H1 (cell line): ENCODE measurements around the gene ASAP2. TPM values are rescaled to one million over a fixed set of nuclear protein-coding genes. Genes with fewer than 3 reads are reported as not detected.

ENCODE experiments used
- CTCF ChIA-PET: fragments of 300-600 bp; sonication (Branson Sonifier 250); formaldehyde crosslinking; loops from one replicate; lab custom pipeline; 2021; ENCODE audit not compliant: partially characterized antibody; lab: Charles Lee
- POLR2A ChIA-PET: fragments of 300-600 bp; sonication (Branson Sonifier 250); formaldehyde crosslinking; loops from one replicate; lab custom pipeline; 2021; ENCODE audit warnings: inconsistent platforms; ENCODE audit not compliant: partially characterized antibody; lab: Charles Lee
- DNase-seq, 2 experiments: peaks; one replicate each; pipeline versions ENCODE4 v3.0.0 to v3.0.0-alpha.2; 2010 to 2022; ENCODE audit warnings: low spot score in 2 of 2, low read depth in 1 of 2, mixed read lengths in 1 of 2
- FAIRE-seq: peaks from 2 replicates; lab custom pipeline; 2011; peaks lifted over from hg19 to GRCh38; lab: Jason Lieb, UNC
- H2AFZ ChIP-seq: 2 replicates; pipeline ENCODE4 v1.8.1; 2012; ENCODE audit warnings: low read length, inconsistent platforms
- H2AK5ac ChIP-seq: 2 replicates; pipeline ENCODE4 v1.6.1; 2013; ENCODE audit warnings: low read depth, low read length
- H2BK120ac ChIP-seq: replicated peaks from 2 replicates; pipeline ENCODE3; 2013; ENCODE audit warnings: low read depth, low read length, inconsistent platforms
- H2BK12ac ChIP-seq: 2 replicates; pipeline ENCODE4 v1.6.1; 2013; ENCODE audit warnings: low read depth, low read length
- H2BK15ac ChIP-seq: 2 replicates; pipeline ENCODE4 v1.6.1; 2013; ENCODE audit warnings: low read length
- H2BK20ac ChIP-seq: 2 replicates; pipeline ENCODE4 v1.6.1; 2013; ENCODE audit warnings: low read length
- H2BK5ac ChIP-seq: 2 replicates; pipeline ENCODE4 v1.6.1; 2013; ENCODE audit warnings: low read depth, low read length
- H3K14ac ChIP-seq: 2 replicates; pipeline ENCODE4 v1.6.1; 2013; ENCODE audit warnings: inconsistent platforms; ENCODE audit not compliant: insufficient read length
- H3K18ac ChIP-seq: 2 replicates; pipeline ENCODE4 v1.6.1; 2013; ENCODE audit warnings: low read length; ENCODE audit errors: extremely low read depth
- H3K23ac ChIP-seq: 2 replicates; pipeline ENCODE4 v1.6.1; 2013; ENCODE audit warnings: inconsistent platforms; ENCODE audit not compliant: insufficient read length
- H3K23me2 ChIP-seq: 2 replicates; pipeline ENCODE4 v1.6.1; 2013; ENCODE audit warnings: low read depth, low read length
- H3K27ac ChIP-seq: 2 replicates; pipeline ENCODE4 v1.6.1; 2011; ENCODE audit warnings: low read depth, low read length, inconsistent platforms
- H3K27me3 ChIP-seq, 4 experiments: replicated peaks in 1 of 4; 1 replicate in 1 of 4; 2 replicates in 3 of 4; pipeline versions ENCODE4 v1.6.1 to v1.8.1; 2011 to 2013; ENCODE audit warnings: low read length in 3 of 4, mild to moderate bottlenecking in 3 of 4, inconsistent platforms in 2 of 4, mixed read lengths in 2 of 4, moderate library complexity in 1 of 4; ENCODE audit not compliant: control insufficient read depth in 3 of 4, insufficient read depth in 3 of 4; ENCODE audit errors: extremely low read depth in 1 of 4
- H3K36me3 ChIP-seq, 4 experiments: 2 replicates each; pipeline versions ENCODE4 v1.6.1 to v1.8.1; 2011 to 2013; ENCODE audit warnings: mild to moderate bottlenecking in 4 of 4, low read length in 3 of 4, moderate library complexity in 2 of 4, control low read depth in 1 of 4, inconsistent platforms in 1 of 4; ENCODE audit not compliant: insufficient read depth in 4 of 4, control insufficient read depth in 2 of 4
- H3K4ac ChIP-seq: replicated peaks from 2 replicates; pipeline ENCODE3; 2013; ENCODE audit warnings: low read length, low read depth, mixed read lengths, inconsistent platforms; ENCODE audit not compliant: insufficient read length
- H3K4me1 ChIP-seq, 4 experiments: replicated peaks in 1 of 4; 1 replicate in 1 of 4; 2 replicates in 3 of 4; pipeline versions ENCODE4 v1.6.1 to v1.8.1; 2011 to 2013; ENCODE audit warnings: low read length in 3 of 4, inconsistent platforms in 2 of 4, mixed read lengths in 1 of 4; ENCODE audit not compliant: insufficient read depth in 4 of 4, control insufficient read depth in 3 of 4
- H3K4me2 ChIP-seq, 2 experiments: 2 replicates each; pipeline versions ENCODE4 v1.6.1 to v1.8.1; 2011 to 2013; ENCODE audit warnings: low read depth in 2 of 2, low read length in 2 of 2, control low read depth in 1 of 2, inconsistent platforms in 1 of 2, mild to moderate bottlenecking in 1 of 2; ENCODE audit not compliant: insufficient read depth in 1 of 2
- H3K4me3 ChIP-seq, 4 experiments: fragments of 200-600, 300-600 bp in 1 of 4; sonication (generic), shearing (Covaris generic), sonication (Bioruptor Twin) in 1 of 4; 2 replicates each; pipeline versions ENCODE4 v1.5.1 to v1.8.1; 2011 to 2016; ENCODE audit warnings: low read length in 4 of 4, low read depth in 3 of 4, control low read depth in 2 of 4, inconsistent platforms in 2 of 4, mild to moderate bottlenecking in 2 of 4, mixed read lengths in 1 of 4, moderate library complexity in 1 of 4; ENCODE audit not compliant: insufficient read depth in 2 of 4; ENCODE audit errors: extremely low read depth in 1 of 4
- H3K56ac ChIP-seq: replicated peaks from 2 replicates; pipeline ENCODE3; 2013; ENCODE audit warnings: low read depth, mild to moderate bottlenecking, mixed read lengths, low read length, inconsistent platforms; ENCODE audit not compliant: insufficient read length
- H3K79me1 ChIP-seq: 2 replicates; pipeline ENCODE4 v1.6.1; 2013; ENCODE audit warnings: low read depth, low read length, control low read depth
- H3K79me2 ChIP-seq, 2 experiments: 2 replicates each; pipeline versions ENCODE4 v1.6.1 to v1.8.1; 2012 to 2013; ENCODE audit warnings: low read length in 2 of 2, mild to moderate bottlenecking in 2 of 2, inconsistent platforms in 1 of 2; ENCODE audit not compliant: insufficient read depth in 2 of 2, control insufficient read depth in 1 of 2
- H3K9ac ChIP-seq, 4 experiments: replicated peaks in 1 of 4; 1 replicate in 1 of 4; 2 replicates in 3 of 4; pipeline versions ENCODE4 v1.6.1 to v1.8.1; 2011 to 2013; ENCODE audit warnings: low read depth in 3 of 4, low read length in 3 of 4, control low read depth in 2 of 4, mild to moderate bottlenecking in 2 of 4, moderate library complexity in 2 of 4, inconsistent platforms in 1 of 4; ENCODE audit errors: extremely low read depth in 1 of 4
- H3K9me3 ChIP-seq, 2 experiments: 2 replicates each; pipeline versions ENCODE4 v1.6.1 to v1.8.1; 2012 to 2013; ENCODE audit warnings: mild to moderate bottlenecking in 2 of 2, moderate library complexity in 2 of 2, control low read depth in 1 of 2, inconsistent platforms in 1 of 2, low read depth in 1 of 2, low read length in 1 of 2, mixed read lengths in 1 of 2; ENCODE audit not compliant: insufficient read depth in 2 of 2
- H4K20me1 ChIP-seq, 2 experiments: replicated peaks in 1 of 2; 2 replicates each; pipeline versions ENCODE3 to v1.8.1; 2011 to 2013; ENCODE audit warnings: inconsistent platforms in 2 of 2, low read length in 2 of 2, mild to moderate bottlenecking in 1 of 2; ENCODE audit not compliant: insufficient read depth in 2 of 2, control insufficient read depth in 1 of 2
- H4K5ac ChIP-seq: 2 replicates; pipeline ENCODE4 v1.6.1; 2013; ENCODE audit warnings: low read length, low read depth, mixed read lengths, inconsistent platforms; ENCODE audit not compliant: insufficient read length
- H4K8ac ChIP-seq: 2 replicates; pipeline ENCODE4 v1.8.0; 2013; ENCODE audit warnings: mild to moderate bottlenecking, moderate library complexity, low read length, inconsistent platforms; ENCODE audit not compliant: insufficient read depth; ENCODE audit errors: extremely low read depth
- H4K91ac ChIP-seq: replicated peaks from 2 replicates; pipeline ENCODE3; 2013; ENCODE audit warnings: low read length, mixed read lengths, inconsistent platforms; ENCODE audit not compliant: insufficient read length
- CEBPB ChIP-seq: IDR thresholded peaks from 2 replicates; pipeline ENCODE4 v1.6.1; 2012; ENCODE audit warnings: low read depth, low read length
- CTBP2 ChIP-seq: IDR thresholded peaks from 2 replicates; pipeline ENCODE4 v1.7.0; 2011; ENCODE audit warnings: borderline replicate concordance, mild to moderate bottlenecking, moderate library complexity, mixed read lengths, low read length; ENCODE audit not compliant: insufficient read depth, insufficient read length
- GABPA ChIP-seq: IDR thresholded peaks from 2 replicates; pipeline ENCODE4 v1.6.1; 2011; ENCODE audit warnings: mild to moderate bottlenecking, low read length, moderate library complexity, borderline replicate concordance; ENCODE audit not compliant: insufficient read depth
- KDM5A ChIP-seq: fragments of 200-600 bp; IDR thresholded peaks from 2 replicates; pipeline ENCODE4 v1.7.1; 2012; ENCODE audit warnings: mild to moderate bottlenecking, low read length, inconsistent platforms, mixed read lengths
- NRF1 ChIP-seq: IDR thresholded peaks from 2 replicates; pipeline ENCODE4 v1.6.1; 2011; ENCODE audit warnings: mild to moderate bottlenecking, low read depth, low read length, improper control_type of control experiment
- PHF8 ChIP-seq: fragments of 200-600 bp; sonication (generic); conservative IDR thresholded peaks from 2 replicates; pipeline ENCODE4 v1.7.1; 2012; ENCODE audit warnings: low read depth, mild to moderate bottlenecking, inconsistent platforms, low read length, moderate library complexity
- RXRA ChIP-seq: IDR thresholded peaks from 2 replicates; pipeline ENCODE4 v1.6.1; 2011; ENCODE audit warnings: low read depth, mild to moderate bottlenecking, low read length, moderate library complexity; ENCODE audit not compliant: insufficient read depth
- SIX5 ChIP-seq: IDR thresholded peaks from 2 replicates; pipeline ENCODE4 v1.6.1; 2011; ENCODE audit warnings: mild to moderate bottlenecking, low read depth, low read length
- SP2 ChIP-seq: IDR thresholded peaks from 2 replicates; pipeline ENCODE4 v1.6.1; 2012; ENCODE audit warnings: mild to moderate bottlenecking, low read length, inconsistent platforms
- TAF1 ChIP-seq: IDR thresholded peaks from 2 replicates; pipeline ENCODE4 v1.6.1; 2011; ENCODE audit warnings: mild to moderate bottlenecking, low read depth, low read length
- TAF7 ChIP-seq: optimal IDR thresholded peaks from 2 replicates; pipeline ENCODE3; 2011; ENCODE audit warnings: low read depth, mild to moderate bottlenecking, inconsistent platforms, low read length, moderate library complexity, borderline replicate concordance
- WGBS, 2 experiments: shearing (Covaris generic) in 1 of 2; methylation state at CpG; one replicate each; pipeline versions ENCODE4 v1.1.6 to v1.1.7; 2013 to 2015; ENCODE audit warnings: low lambda C conversion rate in 2 of 2, mixed read lengths in 2 of 2, inconsistent platforms in 1 of 2, low coverage in 1 of 2, missing lambda C conversion rate in 1 of 2; ENCODE audit not compliant: insufficient replicate concordance in 2 of 2, insufficient coverage in 1 of 2, insufficient read length in 1 of 2; ENCODE audit errors: extremely low coverage in 1 of 2, missing lambda C conversion rate in 1 of 2; 5-methylcytosine and 5-hydroxymethylcytosine counted together
- polyA plus RNA-seq, 7 experiments: library from polyadenylated mRNA; depleted of rRNA in 3 of 7; stranded (reverse) in 5 of 7; unstranded in 2 of 7; fragments of >200 nt in 5 of 7; fragments of 200-250 nt in 2 of 7; gene quantifications; 1 replicate in 5 of 7; 2 replicates in 1 of 7; 4 replicates in 1 of 7; pipeline versions ENCODE4 v1.2.1 to v1.2.3, GENCODE V29; 2011 to 2013; ENCODE audit warnings: missing spikeins in 2 of 7, mixed read lengths in 2 of 7
- total RNA-seq: library from RNA; stranded (reverse); fragmentation: NEBNext Ultra II Directional; extraction: Animal tissue kit (Norgen Biotek cat#: 25700); gene quantifications from 2 replicates; pipeline ENCODE4 v1.2.1, GENCODE V29; 2021
- TF ChIP-seq, protein P1 (sequence below): IDR thresholded peaks from 2 replicates; pipeline ENCODE4 v1.6.1; 2012; ENCODE audit warnings: inconsistent platforms

ASAP2 gene
- total and polyA plus RNA-seq, 2 of the 8 experiments (the other 6 are each of a cell fraction or from before 2014, with no cell fraction given) = 10.2 to 18.7 TPM

DNA sequence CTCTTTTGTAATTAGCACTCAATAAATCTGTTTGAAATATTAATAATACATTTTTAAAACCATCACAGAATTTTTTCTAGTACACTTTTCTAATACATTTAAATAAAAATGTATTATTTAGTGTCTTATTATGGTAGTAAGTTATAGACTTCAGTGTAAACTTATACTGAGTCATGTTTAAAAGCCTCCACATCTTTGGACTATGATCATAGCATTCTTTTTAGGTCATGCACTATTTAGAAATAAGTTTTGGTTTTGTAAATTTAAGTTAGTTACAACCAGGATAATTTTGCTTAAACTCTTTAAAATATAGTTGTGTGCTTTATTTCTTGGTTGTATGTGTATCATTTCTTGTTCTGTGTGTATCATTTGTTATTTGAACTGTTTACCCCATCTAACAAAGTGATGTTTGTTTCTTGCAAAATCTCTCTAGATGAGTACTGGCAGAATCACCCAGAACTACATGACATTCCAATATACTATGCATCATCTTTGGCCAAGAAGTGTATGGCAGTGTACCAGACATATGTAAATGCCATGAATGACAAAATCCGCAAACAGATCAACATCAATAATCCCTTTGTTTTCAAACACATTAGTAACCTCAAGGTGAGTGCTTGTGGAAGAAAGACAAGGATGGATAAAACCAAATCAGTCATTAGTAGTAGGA is 233.6 kb downstream of the ASAP2 start:
- Histone ChIP-seq H3K4me2 (no peak overlapping the region), H2BK120ac (no peak overlapping the region), H3K14ac (no peak overlapping the region), H3K4me1 (no peaks in the 10 kb centered on the region), H4K8ac (no peak overlapping the region), H3K23ac (no peak overlapping the region), H3K18ac (no peak overlapping the region), H3K9ac (no peak overlapping the region), H2AK5ac (no peak overlapping the region), H2BK5ac (no peak overlapping the region), H2AFZ (no peak overlapping the region), H2BK15ac (no peak overlapping the region), H2BK20ac (no peak overlapping the region), H3K27me3 (no peaks in the 10 kb centered on the region; a peak in 1 of 7 replicates), H4K91ac (no peak overlapping the region), H3K79me2 (no peaks in the 10 kb centered on the region), H4K20me1 (peaks cover 0 to 1% of the 10 kb centered on the region in 2 experiments), H3K4me3 (no peak overlapping the region), H3K23me2 (no peaks in the 10 kb centered on the region), H3K4ac (no peak overlapping the region), H4K5ac (no peak overlapping the region), H3K56ac (no peak overlapping the region), H3K36me3 (peaks cover 8 to 72% (median 51%) of the 10 kb centered on the region in 4 experiments), H2BK12ac (no peak overlapping the region), H3K9me3 (no peaks in the 10 kb centered on the region), H3K79me1 (no peaks in the 10 kb centered on the region; the same call in 1 of the 2 replicates), H3K27ac (no peak overlapping the region)
- 89% methylated on average over 1 of the region's 1 CpG; no CpG with 5 or more reads in 1 of the 2 experiments for WGBS, 2 experiments
- ChIA-PET POLR2A (interaction anchor here (0.7 kb wide), 1 partner anchor 45 kb away, joined by 3 read pairs; no protein-coding TSS in a partner anchor), CTCF (no interaction called here)
- FAIRE-seq = no peak
- no peak for DNase-seq
- TF ChIP-seq NRF1 = no peak
- TF ChIP-seq CTBP2 = no peak
- no peak for TF ChIP-seq PHF8
- no peak for TF ChIP-seq GABPA
- TF ChIP-seq TAF1 = no peak
- no peak for TF ChIP-seq SIX5
- no peak for TF ChIP-seq RXRA
- TF ChIP-seq CEBPB = no peak
- TF ChIP-seq, protein P1, sequence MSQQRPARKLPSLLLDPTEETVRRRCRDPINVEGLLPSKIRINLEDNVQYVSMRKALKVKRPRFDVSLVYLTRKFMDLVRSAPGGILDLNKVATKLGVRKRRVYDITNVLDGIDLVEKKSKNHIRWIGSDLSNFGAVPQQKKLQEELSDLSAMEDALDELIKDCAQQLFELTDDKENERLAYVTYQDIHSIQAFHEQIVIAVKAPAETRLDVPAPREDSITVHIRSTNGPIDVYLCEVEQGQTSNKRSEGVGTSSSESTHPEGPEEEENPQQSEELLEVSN = no peak
- no peak for TF ChIP-seq KDM5A
- TF ChIP-seq TAF7 = no peak
- TF ChIP-seq SP2 = no peak
